Aorta (tissue), 5 donors: ENCODE data around the gene MCF2L. TPM values are rescaled to one million over a fixed set of nuclear protein-coding genes. Genes with fewer than 3 reads are reported as not detected.

ENCODE experiments used
- ATAC-seq: fragments of 200-7000 bp; cut with Tn5 transposase; one replicate; pipeline ENCODE4 v1.9.1; 2022; ENCODE audit warnings: moderate library complexity; ENCODE audit not compliant: low FRiP score
- DNase-seq, 2 donors: peaks; one replicate each; pipeline ENCODE4 v3.0.0-alpha.2; 2020
- H3K27ac ChIP-seq, 2 donors: one replicate each; pipeline ENCODE4 v1.5.1; 2013; ENCODE audit warnings: low read length in 2 of 2, mild to moderate bottlenecking in 2 of 2, moderate library complexity in 2 of 2, control low read depth in 1 of 2, inconsistent platforms in 1 of 2, low read depth in 1 of 2
- H3K27me3 ChIP-seq, 2 donors: one replicate each; pipeline ENCODE4 v1.6.1; 2013; ENCODE audit warnings: control low read depth in 1 of 2, low read length in 1 of 2, mild to moderate bottlenecking in 1 of 2, moderate library complexity in 1 of 2; ENCODE audit not compliant: insufficient read depth in 2 of 2, control insufficient read depth in 1 of 2
- H3K36me3 ChIP-seq, 2 donors: one replicate each; pipeline ENCODE4 v1.6.1; 2013; ENCODE audit warnings: control low read depth in 1 of 2, low read length in 1 of 2, mild to moderate bottlenecking in 1 of 2; ENCODE audit not compliant: insufficient read depth in 2 of 2, control insufficient read depth in 1 of 2
- H3K4me1 ChIP-seq, 2 donors: one replicate each; pipeline ENCODE4 v1.6.1; 2013; ENCODE audit warnings: low read length in 2 of 2, control low read depth in 1 of 2, mild to moderate bottlenecking in 1 of 2, moderate library complexity in 1 of 2; ENCODE audit not compliant: insufficient read depth in 2 of 2, control insufficient read depth in 1 of 2
- H3K4me3 ChIP-seq, 2 donors: one replicate each; pipeline ENCODE4 v1.5.1; 2013; ENCODE audit warnings: low read length in 2 of 2, control low read depth in 1 of 2, mild to moderate bottlenecking in 1 of 2
- H3K9me3 ChIP-seq: one replicate; pipeline ENCODE4 v1.6.1; 2013; ENCODE audit warnings: mild to moderate bottlenecking, low read length; ENCODE audit not compliant: control insufficient read depth
- WGBS, 2 donors: extraction: QIAGEN DNeasy Blood & Tissue Kit; methylation state at CpG; one replicate each; pipeline ENCODE4 v1.1.7; 2013; 5-methylcytosine and 5-hydroxymethylcytosine counted together
- intact Hi-C, 2 donors: fragments of 100-400 bp; cut with DNase I; formaldehyde crosslinking; loops; one replicate each; pipeline versions ENCODE4 v1.14.2 to v1.15.0; 2022
- polyA plus RNA-seq, 2 donors: library from polyadenylated mRNA; stranded (reverse); fragments of 200-250 nt; gene quantifications; one replicate each; pipeline ENCODE4 v1.2.3, GENCODE V29; 2013
- total RNA-seq, 2 donors: library from RNA; stranded (reverse); fragmentation: NEBNext Ultra II Directional; extraction: Animal tissue kit (Norgen Biotek cat#: 25700); gene quantifications; one replicate each; pipeline ENCODE4 v1.2.1, GENCODE V29; 2021
- donor health status: healthy with polysubstance abuse.
- donor health status: Bipolar disorder and iron deficiency.
- donor health status: DM: no; HTN: no; CAD: no.
- donor health status: DM: no; HTN: no; CAD: no.
- donor health status: DM: yes; HTN: yes; CAD: no.

Gene MCF2L
- total and polyA plus RNA-seq, 4 donors, result 3.2 to 73.3 (median 27.6) TPM

DNA sequence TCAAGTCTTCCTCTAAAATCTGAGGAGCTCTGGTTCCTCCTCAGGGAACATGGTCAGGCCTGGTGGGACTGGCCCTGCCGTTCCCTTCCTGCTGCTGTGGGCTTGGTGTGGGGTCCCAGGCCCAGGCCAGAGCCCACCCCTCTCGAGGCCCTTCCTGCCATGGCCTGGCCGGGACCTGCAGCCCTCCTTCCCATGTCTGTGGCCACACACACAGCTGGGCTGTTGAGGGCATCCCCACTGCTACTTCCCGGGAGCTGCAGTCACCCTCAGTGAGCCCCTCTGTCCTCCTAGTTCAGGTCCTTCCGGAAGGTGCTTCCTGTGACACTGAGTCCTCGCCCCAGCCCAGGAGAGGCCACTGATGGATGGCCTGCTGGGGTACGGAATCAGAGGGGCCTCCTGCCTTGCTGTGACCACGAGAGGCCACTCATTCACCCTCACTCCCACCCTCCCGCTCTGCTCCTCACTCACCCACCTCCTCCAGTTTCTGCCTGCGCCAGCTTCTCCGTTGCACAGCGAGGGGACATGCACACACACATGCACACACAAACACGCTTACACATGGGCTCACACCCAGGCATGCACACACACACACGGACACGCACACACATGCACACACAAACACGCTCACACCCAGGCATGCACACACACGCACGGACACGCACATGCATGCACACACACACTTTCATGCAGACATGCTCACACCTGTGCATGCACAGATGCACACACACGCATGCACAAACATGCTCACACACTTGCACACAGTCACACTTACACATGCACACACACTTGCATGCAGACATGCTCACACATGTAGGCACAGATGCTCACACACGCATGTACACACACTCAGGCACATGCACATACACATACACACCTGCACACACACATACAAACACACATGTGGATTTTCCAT is 7.3 kb upstream of the MCF2L start:
- ATAC-seq (no peak), DNase-seq (peak; percentile 24 to 53)
- WGBS, 2 donors, result 75 to 80% methylated on average over 21 of the region's 21 CpGs

DNA sequence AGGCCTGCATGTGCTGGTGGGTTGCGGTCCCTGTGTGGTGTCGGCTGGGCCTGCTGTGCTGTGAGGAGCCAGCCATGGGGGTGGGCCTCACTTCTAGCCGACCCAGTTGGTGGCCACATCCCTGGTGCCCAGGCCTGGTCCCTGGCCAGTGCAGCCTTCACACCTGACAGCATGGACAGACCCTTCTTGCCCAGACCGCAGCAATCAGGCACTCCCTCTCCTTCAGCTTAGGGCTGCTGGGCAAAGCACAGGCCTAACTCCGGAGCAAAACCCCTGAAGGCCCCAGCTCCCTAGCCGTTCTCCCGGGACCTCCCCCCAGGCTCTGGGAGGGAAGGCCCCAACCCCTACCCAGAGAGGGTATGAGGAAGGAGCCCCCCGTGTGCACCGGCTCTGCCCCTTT is 6.6 kb upstream of the MCF2L start:
- no peaks in the 10 kb centered on the region for H3K9me3 ChIP-seq
- H3K4me3 ChIP-seq, result no peak overlapping the region
- intact Hi-C loops, result no loop called here
- H3K27me3 ChIP-seq, result no peaks in the 10 kb centered on the region
- H3K27ac ChIP-seq, result no peak overlapping the region
- no peaks in the 10 kb centered on the region for H3K4me1 ChIP-seq
- no peaks in the 10 kb centered on the region for H3K36me3 ChIP-seq
- DNase-seq, result peak; percentile 13 to 61
- whole genome bisulfite sequencing, 2 donors, result 71 to 81% methylated on average over 8 to 9 of the region's 9 CpGs
- ATAC-seq, result no peak

More for the DNA sequence above, 7.3 kb upstream of the MCF2L start:
- no peaks in the 10 kb centered on the region for H3K4me1 ChIP-seq
- H3K27me3 ChIP-seq, result no peaks in the 10 kb centered on the region
- no peaks in the 10 kb centered on the region for H3K36me3 ChIP-seq
- intact Hi-C loops, result no loop called here
- no peaks in the 10 kb centered on the region for H3K9me3 ChIP-seq
- no peak overlapping the region for H3K4me3 ChIP-seq
- H3K27ac ChIP-seq, result no peak overlapping the region

DNA sequence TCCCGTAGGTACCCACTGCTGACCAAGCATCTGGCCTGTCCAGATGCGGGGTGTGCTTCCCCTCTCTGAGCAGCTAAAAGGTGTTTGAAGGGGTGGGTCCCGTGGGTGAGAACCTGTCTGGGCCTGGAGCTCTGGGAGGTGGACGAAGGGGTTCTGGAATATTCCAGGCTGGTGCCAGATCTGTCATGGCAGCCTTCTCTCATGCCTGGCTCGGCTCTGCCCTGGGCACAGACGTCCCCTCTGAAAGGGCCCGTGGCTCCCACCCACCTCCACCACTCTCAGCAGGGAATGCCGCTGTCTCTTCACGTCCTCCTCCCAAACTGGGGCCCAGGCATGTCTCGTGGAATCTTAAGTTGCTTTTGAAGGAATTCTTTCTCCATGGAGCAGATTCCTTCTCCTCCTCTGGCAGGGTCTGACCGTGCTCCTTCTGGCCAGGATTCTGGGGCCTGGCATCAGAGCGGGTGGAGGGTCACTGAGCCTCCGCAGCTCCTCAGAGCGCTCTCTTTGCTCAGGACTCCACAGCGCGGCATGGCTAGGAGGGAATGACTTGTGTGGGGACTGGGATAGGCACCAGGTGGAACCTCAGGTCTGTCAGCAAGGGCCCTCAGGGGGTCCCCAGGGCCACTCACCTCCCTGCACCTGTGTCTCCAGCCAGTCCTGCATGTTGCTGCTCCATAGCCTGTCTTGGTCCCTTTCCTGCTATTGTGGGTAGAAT is 5.9 kb upstream of the MCF2L start:
- Histone ChIP-seq H3K36me3 (no peaks in the 10 kb centered on the region), H3K27me3 (no peaks in the 10 kb centered on the region), H3K4me1 (no peaks in the 10 kb centered on the region), H3K27ac (no peak overlapping the region), H3K9me3 (no peaks in the 10 kb centered on the region), H3K4me3 (no peak overlapping the region)
- WGBS, 2 donors, result 67 to 69% methylated on average over 16 of the region's 16 CpGs
- ATAC-seq (no peak), DNase-seq (peak; percentile 38 to 55)
- intact Hi-C loops, result no loop called here

DNA sequence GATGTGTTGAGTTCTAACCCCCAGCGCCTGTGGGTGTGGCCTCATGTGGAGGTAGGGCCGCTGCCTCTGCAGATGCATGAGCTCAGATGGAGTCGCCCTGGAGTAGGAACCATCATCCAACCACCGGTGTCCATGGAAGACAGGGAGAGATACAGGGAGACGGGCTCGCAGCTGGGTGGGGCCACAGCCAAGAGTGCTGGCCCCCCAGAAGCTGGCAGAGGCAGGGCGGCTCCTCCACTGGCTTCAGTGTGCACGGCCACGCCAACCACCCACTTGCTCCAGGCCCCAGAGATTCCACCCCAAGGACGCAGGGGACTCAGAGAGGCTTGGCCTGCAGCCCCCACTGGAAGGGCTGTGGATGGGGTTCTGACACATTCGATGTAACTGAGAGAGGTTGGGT is 5.4 kb upstream of the MCF2L start:
- Histone ChIP-seq H3K27ac (no peak overlapping the region), H3K27me3 (no peaks in the 10 kb centered on the region), H3K4me3 (no peak overlapping the region), H3K9me3 (no peaks in the 10 kb centered on the region), H3K36me3 (no peaks in the 10 kb centered on the region), H3K4me1 (no peaks in the 10 kb centered on the region)
- intact Hi-C loops, result no loop called here
- 85 to 91% methylated on average over 11 of the region's 11 CpGs for WGBS, 2 donors
- DNase-seq (peak in 1 of 2 donors; percentile 35), ATAC-seq (no peak)

DNA sequence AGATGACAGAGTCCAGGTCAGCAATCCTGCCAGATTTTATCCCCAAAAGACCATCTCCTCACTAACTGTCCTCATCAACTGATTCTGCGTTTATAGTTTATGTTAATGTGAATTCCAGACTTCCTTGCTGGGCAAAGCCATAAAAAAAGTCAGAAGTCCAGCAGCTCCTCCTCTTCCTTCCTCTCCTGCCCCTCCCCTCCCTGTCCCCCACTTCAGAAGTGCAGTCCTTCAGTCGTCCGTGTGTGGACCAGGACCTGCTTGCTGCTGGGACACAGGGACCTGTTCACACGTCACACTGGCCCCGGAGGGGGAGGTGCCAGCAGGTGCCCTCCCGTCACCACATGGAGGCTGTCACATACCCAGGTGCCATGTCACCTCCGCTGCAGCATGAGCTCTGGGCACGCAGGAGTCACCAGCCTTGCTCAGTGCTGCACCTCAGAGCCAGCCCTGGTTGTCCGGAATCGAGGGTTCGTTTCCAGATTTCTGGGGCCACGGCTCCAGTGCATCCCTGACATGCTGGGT is 4.0 kb upstream of the MCF2L start:
- ATAC-seq (no peak), DNase-seq (no peak)
- no peak overlapping the region for H3K27ac ChIP-seq
- no peaks in the 10 kb centered on the region for H3K4me1 ChIP-seq
- WGBS, 2 donors, result 55 to 63% methylated on average over 12 of the region's 12 CpGs
- no peaks in the 10 kb centered on the region for H3K27me3 ChIP-seq
- H3K4me3 ChIP-seq, result no peak overlapping the region
- intact Hi-C loops, result no loop called here
- no peaks in the 10 kb centered on the region for H3K36me3 ChIP-seq
- H3K9me3 ChIP-seq, result no peaks in the 10 kb centered on the region

DNA sequence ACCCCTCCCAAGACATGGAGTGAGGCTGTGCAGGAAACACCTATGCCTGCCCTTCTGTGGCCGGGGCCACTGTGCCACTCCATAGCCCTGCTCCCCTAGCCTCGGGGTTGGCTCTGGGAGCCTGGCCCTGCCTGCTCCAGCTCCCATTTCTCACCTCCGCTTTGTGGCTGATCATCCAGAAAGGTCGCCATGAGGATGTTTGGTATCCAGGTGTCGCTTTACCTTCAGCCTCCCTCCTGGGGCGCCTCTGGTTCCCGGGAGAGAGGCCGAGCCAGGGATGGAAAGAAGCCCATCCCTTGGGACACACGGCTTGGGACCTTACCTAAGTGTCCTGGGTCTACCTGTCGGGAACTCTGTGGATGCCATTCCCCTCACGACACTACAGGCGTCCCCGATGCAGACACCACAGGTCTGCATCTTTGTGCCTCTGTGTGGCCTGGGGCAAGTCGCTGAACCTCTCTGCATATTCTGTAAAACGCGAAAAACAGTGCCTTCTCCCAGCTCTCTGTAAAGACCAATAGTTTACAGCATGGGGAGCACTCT is 3.4 kb upstream of the MCF2L start:
- Histone ChIP-seq H3K9me3 (no peaks in the 10 kb centered on the region), H3K36me3 (no peaks in the 10 kb centered on the region), H3K27ac (no peak overlapping the region), H3K4me3 (no peak overlapping the region), H3K27me3 (no peaks in the 10 kb centered on the region), H3K4me1 (no peaks in the 10 kb centered on the region)
- no peak for ATAC-seq
- intact Hi-C loops, result no loop called here
- 88 to 90% methylated on average over 16 of the region's 16 CpGs for WGBS, 2 donors
- DNase-seq, result peak in 1 of 2 donors; percentile 53

DNA sequence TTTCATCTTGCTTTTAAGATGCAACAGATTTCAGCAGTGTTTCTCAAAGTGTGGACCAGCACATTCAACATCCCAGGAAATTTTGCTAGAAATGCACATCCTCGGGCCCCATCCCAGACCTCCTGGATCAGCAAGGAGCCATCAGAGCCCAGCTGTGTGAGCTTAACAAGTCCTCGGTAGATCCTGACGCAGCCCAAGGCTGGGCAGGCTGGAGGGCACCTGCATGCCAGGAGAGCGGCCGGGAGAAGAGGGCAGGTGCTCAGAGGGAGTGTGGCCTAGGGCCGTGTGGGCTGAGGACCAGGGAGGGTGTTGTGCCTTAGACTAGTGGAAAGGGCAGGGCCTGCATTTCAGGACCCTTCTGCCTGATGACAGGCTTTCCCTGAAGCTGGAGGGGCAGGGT is 2.2 kb upstream of the MCF2L start:
- intact Hi-C loops, result no loop called here
- H3K36me3 ChIP-seq, result no peaks in the 10 kb centered on the region
- 86 to 93% methylated on average over 6 of the region's 6 CpGs for WGBS, 2 donors
- no peak for ATAC-seq
- no peak overlapping the region for H3K4me3 ChIP-seq
- H3K27ac ChIP-seq, result no peak overlapping the region
- H3K4me1 ChIP-seq, result no peaks in the 10 kb centered on the region
- H3K27me3 ChIP-seq, result no peaks in the 10 kb centered on the region
- peak in 1 of 2 donors; percentile 26 for DNase-seq
- peaks cover 1% of the 10 kb centered on the region for H3K9me3 ChIP-seq

DNA sequence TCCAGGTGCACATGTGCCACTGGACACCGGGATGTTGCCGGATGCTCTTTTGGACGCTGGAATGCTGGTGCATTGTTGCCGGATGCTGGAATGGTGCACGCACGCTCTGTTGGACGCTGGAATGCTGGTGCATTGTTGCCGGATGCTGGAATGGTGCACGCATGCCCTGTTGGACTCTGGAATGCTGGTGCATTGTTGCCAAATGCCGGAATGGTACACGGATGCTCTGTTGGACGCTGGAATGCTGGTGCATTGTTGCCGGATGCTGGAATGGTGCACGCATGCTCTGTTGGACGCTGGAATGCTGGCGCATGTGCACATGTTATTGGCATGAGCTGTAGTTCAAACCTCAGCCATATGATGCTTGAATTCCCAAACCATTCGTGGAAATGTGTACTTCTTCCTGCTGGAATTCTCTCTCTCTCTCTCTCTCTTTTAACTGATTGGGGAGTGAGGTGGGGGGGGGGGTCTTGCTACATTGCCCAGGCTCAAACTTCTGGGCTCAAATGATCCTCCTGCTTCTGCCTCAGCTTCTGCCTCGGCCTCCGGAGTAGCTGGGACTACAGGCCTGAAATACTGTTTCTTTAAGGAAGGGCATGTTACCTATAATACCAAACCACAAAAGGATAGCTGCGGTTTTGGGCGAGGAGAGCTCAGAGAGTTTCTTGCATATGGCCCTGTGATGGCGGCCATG is 1.2 kb upstream of the MCF2L start:
- peak in 1 of 2 donors; percentile 33 for DNase-seq

More for the DNA sequence above, 1.2 kb upstream of the MCF2L start:
- ATAC-seq, result no peak
- intact Hi-C loops, result no loop called here
- Histone ChIP-seq H3K4me1 (no peaks in the 10 kb centered on the region), H3K9me3 (peaks cover 1% of the 10 kb centered on the region), H3K27ac (no peak overlapping the region), H3K27me3 (no peaks in the 10 kb centered on the region), H3K4me3 (no peak overlapping the region), H3K36me3 (no peaks in the 10 kb centered on the region)
- WGBS, 2 donors, result 84 to 85% methylated on average over 22 of the region's 22 CpGs
